ENCODE data around the gene CLDN16. TPM values are rescaled to one million over a fixed set of nuclear protein-coding genes. Genes with fewer than 3 reads are reported as not detected.

The CLDN16 gene
- total and polyA plus RNA-seq, 4 experiments from 2014 or later: not detected

- Mint-ChIP-seq H3K36me3 (no peaks in the 10 kb centered on the region), H3K4me3 (no peak overlapping the region), H3K27me3 (peaks cover 3 to 4% of the 10 kb centered on the region in 2 donors), H3K4me1 (no peaks in the 10 kb centered on the region), H3K9me3 (peaks cover 0 to 2% (median 0%) of the 10 kb centered on the region in 8 donors), H3K27ac (no peak overlapping the region)
- Histone ChIP-seq H3K4me3 (ENCODE audit: low read length in 2 of 2) (no peak overlapping the region), H3K27me3 (ENCODE audit: insufficient read depth, low read length) (no peaks in the 10 kb centered on the region), H3K9me3 (ENCODE audit: control insufficient read depth in 1 of 2, low read length in 2 of 2) (no peaks in the 10 kb centered on the region), H3K36me3 (ENCODE audit: insufficient read depth, low read length) (no peaks in the 10 kb centered on the region), H3K27ac (ENCODE audit: low read depth, low read length) (no peak overlapping the region), H3K4me1 (ENCODE audit: insufficient read depth, low read length) (no peaks in the 10 kb centered on the region)
- intact Hi-C loops (cut with micrococcal nuclease): no loop called here
- ChIA-PET POLR2A (ENCODE audit: partially characterized antibody) (no interaction called here), CTCF (ENCODE audit: partially characterized antibody) (no interaction called here)
- DNase-seq: no peak
Measured at GRCh38 chr3:190368881-190369280, 19.1 kb upstream of the CLDN16 start.

GRCh38 chr3:190369668-190370295 is 18.2 kb upstream of the CLDN16 start:
- no peaks in the 10 kb centered on the region for H3K9me3 ChIP-seq (ENCODE audit: control insufficient read depth in 1 of 2, low read length in 2 of 2)
- Mint-ChIP-seq H3K4me1 (no peaks in the 10 kb centered on the region), H3K27ac (no peak overlapping the region), H3K9me3 (peaks cover 0 to 2% (median 0%) of the 10 kb centered on the region in 8 donors), H3K4me3 (no peak overlapping the region), H3K27me3 (peaks cover 3 to 4% of the 10 kb centered on the region in 2 donors), H3K36me3 (no peaks in the 10 kb centered on the region)
- no peaks in the 10 kb centered on the region for H3K27me3 ChIP-seq (ENCODE audit: insufficient read depth, low read length)
- no peaks in the 10 kb centered on the region for H3K4me1 ChIP-seq (ENCODE audit: insufficient read depth, low read length)
- no peaks in the 10 kb centered on the region for H3K36me3 ChIP-seq (ENCODE audit: insufficient read depth, low read length)
- no peak for DNase-seq
- intact Hi-C loops (cut with micrococcal nuclease): no loop called here
- H3K27ac ChIP-seq (ENCODE audit: low read depth, low read length): no peak overlapping the region
- ChIA-PET CTCF (ENCODE audit: partially characterized antibody) (no interaction called here), POLR2A (ENCODE audit: partially characterized antibody) (no interaction called here)
- H3K4me3 ChIP-seq (ENCODE audit: low read length in 2 of 2): no peak overlapping the region

- no peak for DNase-seq
Measured at GRCh38 chr3:190370369-190370768, 17.6 kb upstream of the CLDN16 start.

GRCh38 chr3:190371152-190371551 is 16.8 kb upstream of the CLDN16 start:
- ChIA-PET CTCF (ENCODE audit: partially characterized antibody) (no interaction called here), POLR2A (ENCODE audit: partially characterized antibody) (no interaction called here)
- Mint-ChIP-seq H3K9me3 (no peaks in the 10 kb centered on the region), H3K36me3 (no peaks in the 10 kb centered on the region), H3K27me3 (peaks cover 4 to 5% of the 10 kb centered on the region in 2 donors), H3K4me1 (no peaks in the 10 kb centered on the region), H3K4me3 (no peak overlapping the region), H3K27ac (no peak overlapping the region)
- H3K4me1 ChIP-seq (ENCODE audit: insufficient read depth, low read length): no peaks in the 10 kb centered on the region
- no peaks in the 10 kb centered on the region for H3K27me3 ChIP-seq (ENCODE audit: insufficient read depth, low read length)
- intact Hi-C loops (cut with micrococcal nuclease): no loop called here
- no peaks in the 10 kb centered on the region for H3K36me3 ChIP-seq (ENCODE audit: insufficient read depth, low read length)
- H3K4me3 ChIP-seq (ENCODE audit: low read length in 2 of 2): no peak overlapping the region
- H3K27ac ChIP-seq (ENCODE audit: low read depth, low read length): no peak overlapping the region
- DNase-seq: no peak
- H3K9me3 ChIP-seq (ENCODE audit: control insufficient read depth in 1 of 2, low read length in 2 of 2): no peaks in the 10 kb centered on the region

More at GRCh38 chr3:190370369-190370768, 17.6 kb upstream of the CLDN16 start:
- ChIA-PET CTCF (ENCODE audit: partially characterized antibody) (no interaction called here), POLR2A (ENCODE audit: partially characterized antibody) (no interaction called here)
- Histone ChIP-seq H3K27me3 (ENCODE audit: insufficient read depth, low read length) (no peaks in the 10 kb centered on the region), H3K36me3 (ENCODE audit: insufficient read depth, low read length) (no peaks in the 10 kb centered on the region), H3K4me1 (ENCODE audit: insufficient read depth, low read length) (no peaks in the 10 kb centered on the region), H3K9me3 (ENCODE audit: control insufficient read depth in 1 of 2, low read length in 2 of 2) (no peaks in the 10 kb centered on the region), H3K27ac (ENCODE audit: low read depth, low read length) (no peak overlapping the region), H3K4me3 (ENCODE audit: low read length in 2 of 2) (no peak overlapping the region)
- H3K36me3 Mint-ChIP-seq: no peaks in the 10 kb centered on the region
- H3K9me3 Mint-ChIP-seq: peaks cover 0 to 2% (median 0%) of the 10 kb centered on the region in 8 donors
- no peak overlapping the region for H3K27ac Mint-ChIP-seq
- intact Hi-C loops (cut with micrococcal nuclease): no loop called here
- H3K4me1 Mint-ChIP-seq: no peaks in the 10 kb centered on the region
- peaks cover 3 to 4% of the 10 kb centered on the region in 2 donors for H3K27me3 Mint-ChIP-seq
- H3K4me3 Mint-ChIP-seq: no peak overlapping the region

GRCh38 chr3:190375246-190375645 is 12.7 kb upstream of the CLDN16 start:
- ChIA-PET CTCF (ENCODE audit: partially characterized antibody) (no interaction called here), POLR2A (ENCODE audit: partially characterized antibody) (no interaction called here)
- Histone ChIP-seq H3K36me3 (ENCODE audit: insufficient read depth, low read length) (no peaks in the 10 kb centered on the region), H3K27ac (ENCODE audit: low read depth, low read length) (no peak overlapping the region), H3K9me3 (ENCODE audit: control insufficient read depth in 1 of 2, low read length in 2 of 2) (no peaks in the 10 kb centered on the region), H3K4me1 (ENCODE audit: insufficient read depth, low read length) (no peaks in the 10 kb centered on the region), H3K27me3 (ENCODE audit: insufficient read depth, low read length) (no peaks in the 10 kb centered on the region), H3K4me3 (ENCODE audit: low read length in 2 of 2) (no peak overlapping the region)
- no peaks in the 10 kb centered on the region for H3K4me1 Mint-ChIP-seq
- no peaks in the 10 kb centered on the region for H3K36me3 Mint-ChIP-seq
- intact Hi-C loops (cut with micrococcal nuclease): no loop called here
- DNase-seq: no peak
- no peak overlapping the region for H3K4me3 Mint-ChIP-seq
- peaks cover 5 to 6% of the 10 kb centered on the region in 2 donors for H3K27me3 Mint-ChIP-seq
- peaks cover 0 to 2% (median 0%) of the 10 kb centered on the region in 8 donors for H3K9me3 Mint-ChIP-seq
- no peak overlapping the region for H3K27ac Mint-ChIP-seq

GRCh38 chr3:190375671-190376070 is 12.3 kb upstream of the CLDN16 start:
- no peaks in the 10 kb centered on the region for H3K27me3 ChIP-seq (ENCODE audit: insufficient read depth, low read length)

GRCh38 chr3:190378240-190378891 is 9.6 kb upstream of the CLDN16 start:
- intact Hi-C loops (cut with micrococcal nuclease): no loop called here
- no peaks in the 10 kb centered on the region for H3K36me3 Mint-ChIP-seq
- Histone ChIP-seq H3K27me3 (ENCODE audit: insufficient read depth, low read length) (no peaks in the 10 kb centered on the region), H3K27ac (ENCODE audit: low read depth, low read length) (no peak overlapping the region), H3K4me1 (ENCODE audit: insufficient read depth, low read length) (no peaks in the 10 kb centered on the region), H3K9me3 (ENCODE audit: control insufficient read depth in 1 of 2, low read length in 2 of 2) (no peaks in the 10 kb centered on the region), H3K36me3 (ENCODE audit: insufficient read depth, low read length) (no peaks in the 10 kb centered on the region), H3K4me3 (ENCODE audit: low read length in 2 of 2) (no peak overlapping the region)
- H3K27me3 Mint-ChIP-seq: peaks cover 2% of the 10 kb centered on the region in 2 donors
- no peak overlapping the region for H3K27ac Mint-ChIP-seq
- H3K4me1 Mint-ChIP-seq: no peaks in the 10 kb centered on the region
- H3K9me3 Mint-ChIP-seq: peaks cover 0 to 2% (median 0%) of the 10 kb centered on the region in 8 donors
- POLR2A ChIA-PET (ENCODE audit: partially characterized antibody): no interaction called here
- peak in 1 of 5 donors; percentile 38 for DNase-seq
- no peak overlapping the region for H3K4me3 Mint-ChIP-seq
- CTCF ChIA-PET (ENCODE audit: partially characterized antibody): no interaction called here

More at GRCh38 chr3:190375671-190376070, 12.3 kb upstream of the CLDN16 start:
- H3K4me1 Mint-ChIP-seq: no peaks in the 10 kb centered on the region
- H3K9me3 Mint-ChIP-seq: peaks cover 0 to 2% (median 0%) of the 10 kb centered on the region in 8 donors
- intact Hi-C loops (cut with micrococcal nuclease): no loop called here
- no peaks in the 10 kb centered on the region for H3K36me3 Mint-ChIP-seq
- no peak overlapping the region for H3K27ac Mint-ChIP-seq
- H3K4me3 Mint-ChIP-seq: no peak overlapping the region
- peaks cover 5 to 6% of the 10 kb centered on the region in 2 donors for H3K27me3 Mint-ChIP-seq
- no peak for DNase-seq
- Histone ChIP-seq H3K36me3 (ENCODE audit: insufficient read depth, low read length) (no peaks in the 10 kb centered on the region), H3K27ac (ENCODE audit: low read depth, low read length) (no peak overlapping the region), H3K9me3 (ENCODE audit: control insufficient read depth in 1 of 2, low read length in 2 of 2) (no peaks in the 10 kb centered on the region), H3K4me1 (ENCODE audit: insufficient read depth, low read length) (no peaks in the 10 kb centered on the region), H3K4me3 (ENCODE audit: low read length in 2 of 2) (no peak overlapping the region)
- ChIA-PET CTCF (ENCODE audit: partially characterized antibody) (no interaction called here), POLR2A (ENCODE audit: partially characterized antibody) (no interaction called here)

Measured in CD4-positive, alpha-beta memory T cell (primary cell).